Fibroblast of lung (primary cell): ENCODE data around the gene KCNIP4. TPM values are rescaled to one million over a fixed set of nuclear protein-coding genes. Genes with fewer than 3 reads are reported as not detected.

Source experiments
- DNase-seq, 2 donors: peaks; one replicate each; pipeline versions ENCODE4 v3.0.0 to v3.0.0-alpha.2; 2010; ENCODE audit warnings: low read depth in 2 of 2
- H2AFZ ChIP-seq: 2 replicates; pipeline ENCODE4 v1.5.1; 2012; ENCODE audit warnings: low read length, control low read depth, inconsistent platforms
- H3K27ac ChIP-seq: 2 replicates; pipeline ENCODE4 v1.5.1; 2011; ENCODE audit warnings: low read length, control low read depth; ENCODE audit not compliant: insufficient read depth
- H3K27me3 ChIP-seq: 2 replicates; pipeline ENCODE4 v1.5.1; 2011; ENCODE audit warnings: mild to moderate bottlenecking, low read length; ENCODE audit not compliant: control insufficient read depth, insufficient read depth
- H3K36me3 ChIP-seq: 2 replicates; pipeline ENCODE4 v1.5.1; 2011; ENCODE audit warnings: low read length; ENCODE audit not compliant: control insufficient read depth, insufficient read depth
- H3K4me1 ChIP-seq: 2 replicates; pipeline ENCODE4 v1.5.1; 2011; ENCODE audit warnings: low read length; ENCODE audit not compliant: control insufficient read depth, insufficient read depth; ENCODE audit errors: extremely low read depth
- H3K4me2 ChIP-seq: 2 replicates; pipeline ENCODE4 v1.5.1; 2011; ENCODE audit warnings: low read length, control low read depth; ENCODE audit not compliant: insufficient read depth; ENCODE audit errors: extremely low read depth
- H3K4me3 ChIP-seq, 4 experiments: fragments of 200-600 bp in 1 of 4; sonication (generic) in 1 of 4; replicated peaks in 1 of 4; 2 replicates each; pipeline ENCODE4 v1.5.1; 2011 to 2016; ENCODE audit warnings: low read length in 4 of 4, low read depth in 3 of 4, mild to moderate bottlenecking in 3 of 4, control low read depth in 2 of 4, inconsistent platforms in 1 of 4, mixed read lengths in 1 of 4; ENCODE audit not compliant: insufficient read depth in 1 of 4; ENCODE audit errors: control extremely low read depth in 1 of 4
- H3K79me2 ChIP-seq: 2 replicates; pipeline ENCODE4 v1.5.1; 2012; ENCODE audit warnings: mild to moderate bottlenecking, low read length, inconsistent platforms; ENCODE audit not compliant: control insufficient read depth, insufficient read depth
- H3K9ac ChIP-seq: 2 replicates; pipeline ENCODE4 v1.5.1; 2011; ENCODE audit warnings: mild to moderate bottlenecking, low read length, control low read depth; ENCODE audit not compliant: insufficient read depth
- H3K9me3 ChIP-seq: 2 replicates; pipeline ENCODE4 v1.5.1; 2012; ENCODE audit warnings: low read depth, low read length; ENCODE audit not compliant: control insufficient read depth, insufficient read depth
- H4K20me1 ChIP-seq: 2 replicates; pipeline ENCODE4 v1.5.1; 2011; ENCODE audit warnings: low read length; ENCODE audit not compliant: control insufficient read depth, insufficient read depth; ENCODE audit errors: extremely low read depth
- CTCF ChIP-seq, 2 donors: IDR thresholded peaks in 1 of 2; conservative IDR thresholded peaks in 1 of 2; 1 replicate in 1 of 2; 2 replicates in 1 of 2; pipeline ENCODE4 v1.5.1; 2011 to 2012; ENCODE audit warnings: low read length in 2 of 2, control low read depth in 1 of 2, inconsistent platforms in 1 of 2, low read depth in 1 of 2, mild to moderate bottlenecking in 1 of 2
- EZH2 ChIP-seq: IDR thresholded peaks from 2 replicates; pipeline ENCODE4 v1.5.1; 2012; ENCODE audit warnings: low read length, control low read depth, mild to moderate bottlenecking; ENCODE audit errors: missing control alignments
- polyA plus RNA-seq, 2 donors: library from polyadenylated mRNA; depleted of rRNA in 1 of 2; stranded (reverse) in 1 of 2; unstranded in 1 of 2; fragments of >200 nt; gene quantifications; 2 replicates each; pipeline ENCODE4 v1.2.1, GENCODE V29; 2011 to 2012; ENCODE audit warnings: missing spikeins in 1 of 2
- total RNA-seq: library from RNA; depleted of rRNA; stranded (reverse); fragments of >200 nt; gene quantifications from 2 replicates; pipeline ENCODE4 v1.2.1, GENCODE V29; 2014

Gene KCNIP4
- total and polyA plus RNA-seq, 2 donors (not counting 1 experiment from before 2014, with no cell fraction given): not detected

GRCh38 chr4:21790438-21791029 lies 158.0 kb downstream of the KCNIP4 start:
- H4K20me1 ChIP-seq: no peaks in the 10 kb centered on the region
- no peak overlapping the region for H2AFZ ChIP-seq
- H3K27me3 ChIP-seq: no peaks in the 10 kb centered on the region
- DNase-seq: peak; percentile 36 to 77
- no peak overlapping the region for H3K4me3 ChIP-seq
- no peak overlapping the region for H3K27ac ChIP-seq
- no peak for TF ChIP-seq EZH2
- TF ChIP-seq CTCF (conservative IDR thresholded peaks at IDR 0.05 in 1 of 2, IDR thresholded peaks at IDR 0.05 in 1 of 2; ENCODE audit: low read depth in 1 of 2, low read length in 2 of 2): peak; percentile 28 to 39
- no peak overlapping the region for H3K4me2 ChIP-seq
- no peaks in the 10 kb centered on the region for H3K9me3 ChIP-seq
- H3K36me3 ChIP-seq: no peaks in the 10 kb centered on the region
- no peak overlapping the region for H3K9ac ChIP-seq
- no peaks in the 10 kb centered on the region for H3K79me2 ChIP-seq
- H3K4me1 ChIP-seq: no peaks in the 10 kb centered on the region

GRCh38 chr4:21780148-21780547 lies 168.4 kb downstream of the KCNIP4 start:
- no peak for TF ChIP-seq EZH2
- no peak for TF ChIP-seq CTCF (conservative IDR thresholded peaks at IDR 0.05 in 1 of 2, IDR thresholded peaks at IDR 0.05 in 1 of 2; ENCODE audit: low read depth in 1 of 2, low read length in 2 of 2)
- no peaks in the 10 kb centered on the region for H3K27me3 ChIP-seq
- no peak overlapping the region for H3K4me3 ChIP-seq
- H3K79me2 ChIP-seq: no peaks in the 10 kb centered on the region
- peak in 1 of 2 donors; percentile 70 for DNase-seq
- no peaks in the 10 kb centered on the region for H3K4me1 ChIP-seq
- no peaks in the 10 kb centered on the region for H4K20me1 ChIP-seq
- H3K9me3 ChIP-seq: no peaks in the 10 kb centered on the region
- H3K36me3 ChIP-seq: no peaks in the 10 kb centered on the region
- no peak overlapping the region for H3K27ac ChIP-seq
- no peak overlapping the region for H3K4me2 ChIP-seq
- no peak overlapping the region for H2AFZ ChIP-seq
- no peak overlapping the region for H3K9ac ChIP-seq

GRCh38 chr4:21778702-21779101 lies 169.9 kb downstream of the KCNIP4 start:
- no peak overlapping the region for H3K4me3 ChIP-seq
- no peak overlapping the region for H3K4me2 ChIP-seq
- no peaks in the 10 kb centered on the region for H3K36me3 ChIP-seq
- no peaks in the 10 kb centered on the region for H3K79me2 ChIP-seq
- TF ChIP-seq EZH2 (no peak), CTCF (conservative IDR thresholded peaks at IDR 0.05 in 1 of 2, IDR thresholded peaks at IDR 0.05 in 1 of 2; ENCODE audit: low read depth in 1 of 2, low read length in 2 of 2) (no peak)
- no peak overlapping the region for H2AFZ ChIP-seq
- no peak for DNase-seq
- H3K4me1 ChIP-seq: no peaks in the 10 kb centered on the region
- no peaks in the 10 kb centered on the region for H3K9me3 ChIP-seq
- no peaks in the 10 kb centered on the region for H4K20me1 ChIP-seq
- no peak overlapping the region for H3K9ac ChIP-seq
- H3K27me3 ChIP-seq: no peaks in the 10 kb centered on the region
- H3K27ac ChIP-seq: no peak overlapping the region
